ENCODE data around the gene OIT3.

Gene OIT3

DNA sequence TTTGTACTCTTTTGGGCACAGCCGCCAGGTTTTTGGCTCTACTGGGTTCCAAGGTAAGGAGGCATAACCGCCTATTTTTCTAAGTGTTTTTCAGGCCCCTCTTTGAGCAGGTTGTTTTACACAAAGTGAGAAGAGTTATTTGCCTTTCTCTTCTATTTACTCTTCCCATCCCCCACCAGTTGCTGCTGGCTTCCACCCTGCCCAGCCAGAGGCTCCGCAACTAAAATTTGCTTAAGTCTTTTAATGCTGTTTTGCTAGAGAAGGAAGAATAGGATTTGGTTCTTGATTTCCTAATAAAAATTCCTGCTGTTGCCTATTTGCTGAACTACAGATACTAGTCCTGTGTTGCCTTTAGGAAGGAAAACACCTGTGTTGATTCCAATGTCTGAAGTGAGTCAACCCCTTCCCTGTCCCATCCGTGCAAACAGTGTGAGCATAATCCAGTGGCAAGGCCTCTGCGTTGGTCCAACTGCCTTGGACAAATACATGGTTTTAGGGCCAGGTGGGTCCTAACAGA lies 59.2 kb downstream of the OIT3 start:
- no peak for DNase-seq (ENCODE audit: low read depth)

DNA sequence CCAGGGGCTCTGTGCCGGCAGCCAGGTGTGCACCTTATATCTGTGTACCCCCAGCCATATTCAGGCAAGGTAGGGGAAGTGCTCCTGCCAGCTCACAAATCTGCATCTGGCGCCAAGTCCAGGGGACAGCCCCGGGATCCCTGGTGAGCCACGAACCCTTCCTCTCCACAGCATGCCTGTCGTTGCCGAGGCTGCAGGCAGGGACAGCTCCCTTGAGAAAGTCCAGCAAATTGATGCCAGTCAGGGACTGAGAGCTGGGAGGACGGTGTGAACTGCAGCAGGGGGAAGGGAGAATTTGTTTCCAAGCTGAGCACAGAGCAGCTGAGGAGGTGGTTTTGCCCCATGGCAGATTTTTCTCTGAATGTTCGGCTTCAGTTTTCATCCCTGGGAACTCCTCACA lies 60.1 kb downstream of the OIT3 start:
- no peak for DNase-seq (ENCODE audit: low read depth)

- no peak for DNase-seq (ENCODE audit: low read depth)
Observed at GRCh38 chr10:72954230-72954595, 60.7 kb downstream of the OIT3 start.

DNA sequence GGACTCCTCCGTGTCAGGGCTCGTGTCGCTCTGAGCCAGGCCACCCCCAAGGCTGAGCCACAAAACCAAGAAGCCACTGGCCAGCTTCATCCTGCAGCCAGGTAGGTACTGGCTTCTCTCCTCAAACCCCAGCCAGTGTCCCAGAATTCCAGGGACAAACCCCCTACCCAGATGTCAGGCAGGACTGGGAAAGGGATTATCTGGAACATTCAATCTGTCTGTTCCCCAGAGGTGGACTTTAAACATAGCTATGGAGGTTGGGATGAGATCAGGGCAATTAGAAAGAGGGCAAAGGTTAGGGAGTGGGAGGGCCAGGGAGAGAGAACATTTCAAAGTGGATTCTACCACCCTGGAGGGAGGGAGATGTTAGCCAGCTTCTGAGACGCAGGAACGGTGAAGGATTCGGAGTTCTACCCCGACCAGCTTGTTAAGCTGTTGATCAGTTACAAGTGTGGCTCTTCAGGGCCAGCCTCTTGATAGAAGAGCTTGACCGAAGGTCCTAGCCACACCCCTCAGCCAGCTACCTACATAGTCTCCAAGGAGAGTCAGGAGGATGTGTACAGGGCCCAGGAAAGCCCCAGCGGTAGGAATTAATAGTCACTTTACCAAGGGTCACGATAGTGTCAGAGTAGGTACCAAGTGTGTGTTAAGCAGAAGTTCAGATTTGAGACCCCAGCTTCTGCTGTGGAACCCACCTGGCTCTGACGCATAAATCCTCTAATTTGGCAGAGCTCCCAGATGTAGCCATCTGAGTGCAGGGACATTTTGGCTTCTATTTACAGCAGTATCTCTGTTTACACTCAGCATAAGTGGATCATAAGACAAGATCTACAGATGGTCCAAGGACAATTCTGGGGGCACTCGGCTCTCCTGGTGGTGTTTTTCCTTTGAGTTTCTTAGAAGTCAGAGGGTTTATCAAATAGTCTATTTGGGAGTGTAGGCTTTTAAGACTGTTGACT lies 61.3 kb downstream of the OIT3 start, which contains the start of gene PLA2G12B:
Gene PLA2G12B, minus strand, starts transcription at position 211 of the 959 bp plus-strand sequence. Its CDS starts 121 bp downstream, at position 90.
- DNase-seq (ENCODE audit: low read depth) = no peak

- no peak for DNase-seq (ENCODE audit: low read depth)
Observed at GRCh38 chr10:72956001-72956400, 62.5 kb downstream of the OIT3 start.

DNA sequence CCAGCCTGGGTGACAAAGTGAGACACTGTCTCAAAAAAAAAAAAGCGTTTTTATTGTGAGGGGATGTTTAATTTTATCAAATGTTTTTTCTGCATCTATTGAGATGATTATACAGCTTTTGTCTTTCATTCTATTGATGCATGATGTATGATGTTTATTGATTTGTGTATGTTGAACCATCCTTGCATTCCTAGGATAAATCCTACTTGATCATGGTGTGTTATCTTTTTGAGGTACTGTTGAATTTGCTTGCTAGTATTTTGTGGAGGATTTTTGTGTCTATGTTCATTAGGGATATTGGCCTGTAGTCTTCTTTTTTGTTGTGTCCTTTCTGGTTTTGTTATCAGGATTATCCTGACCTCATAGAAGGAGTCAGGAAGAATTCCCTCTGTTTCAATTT lies 83.3 kb downstream of the OIT3 start:
- DNase-seq (ENCODE audit: low read depth) = no peak

GRCh38 chr10:72979709-72980108 lies 86.2 kb downstream of the OIT3 start:
- no peak for DNase-seq (ENCODE audit: low read depth)

DNA sequence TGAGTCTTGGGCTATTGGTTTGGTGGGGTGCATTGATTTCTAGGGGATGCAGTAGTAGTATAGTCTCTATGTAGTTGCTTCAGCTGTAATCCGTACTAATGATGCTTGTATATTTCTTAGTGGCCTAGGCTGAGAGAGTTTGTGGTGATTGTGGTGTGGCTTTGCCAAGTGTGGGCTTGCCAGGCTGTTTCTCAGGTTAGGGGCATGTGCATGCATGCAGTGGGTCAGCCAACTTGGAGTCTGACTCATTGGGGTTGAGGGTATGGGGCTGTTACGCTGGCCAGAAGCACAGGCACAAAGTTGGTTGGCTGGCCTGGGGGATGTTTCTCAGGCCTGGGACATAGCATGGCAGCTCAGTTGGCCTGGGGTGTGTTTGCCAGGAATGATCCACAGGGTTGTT lies 86.8 kb downstream of the OIT3 start:
- DNase-seq (ENCODE audit: low read depth) = no peak

DNA sequence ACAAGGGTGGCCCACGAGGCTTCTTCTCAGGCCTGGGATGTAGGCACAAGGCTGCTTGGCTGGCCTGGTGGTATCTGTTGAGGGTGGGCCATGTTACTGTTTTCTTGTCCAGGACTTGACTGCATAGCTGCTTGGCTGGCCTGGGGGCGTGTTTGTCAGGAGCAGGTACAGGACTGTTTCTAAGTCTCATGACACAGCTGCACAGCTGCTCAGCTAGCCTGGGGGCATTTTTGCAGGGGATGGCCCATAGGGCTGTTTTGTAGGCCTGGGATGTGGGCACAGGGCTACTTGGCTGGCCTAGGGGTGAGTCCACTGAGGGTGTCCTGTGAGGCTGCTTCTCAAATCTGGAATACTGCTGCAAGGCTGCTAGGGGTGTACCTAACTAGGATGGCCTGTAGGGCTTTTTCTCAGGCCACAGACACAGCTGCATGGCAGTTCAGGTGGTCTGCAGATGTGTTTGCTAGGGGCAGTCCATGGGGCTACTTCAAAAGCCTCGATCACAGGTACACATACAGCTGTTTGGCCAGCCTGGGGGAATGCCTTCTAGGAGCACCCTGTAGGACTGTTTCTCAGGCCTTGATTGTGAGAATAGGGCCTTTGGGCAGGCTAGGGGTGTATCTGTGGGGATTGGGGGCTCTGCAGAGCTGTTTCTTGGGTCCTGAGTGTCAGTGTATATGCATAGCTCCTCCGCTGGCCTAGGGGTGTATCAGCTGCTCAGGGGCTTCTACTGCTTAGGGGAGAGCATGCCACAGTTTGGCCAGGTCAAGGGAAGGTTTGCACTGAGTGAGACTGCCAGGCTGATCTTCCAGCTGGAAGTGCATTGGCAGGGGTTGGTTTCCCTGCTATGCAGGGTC lies 87.7 kb downstream of the OIT3 start:
- no peak for DNase-seq (ENCODE audit: low read depth)

GRCh38 chr10:72981882-72982529 lies 88.5 kb downstream of the OIT3 start:
- no peak for DNase-seq (ENCODE audit: low read depth)
